Nephron (organoid): Measurements from ENCODE around the gene ECT2.

Experiments used
- H3K27ac Mint-ChIP-seq, 3 experiments: 2 replicates each; pipeline ENCODE4 v1.8.0; 2020; ENCODE audit warnings: mixed read lengths in 3 of 3, mild to moderate bottlenecking in 2 of 3, moderate library complexity in 1 of 3
- H3K27me3 Mint-ChIP-seq: 2 replicates; pipeline ENCODE4 v1.8.0; 2021; ENCODE audit warnings: low read depth, mild to moderate bottlenecking, moderate library complexity, mixed read lengths
- H3K36me3 Mint-ChIP-seq: 2 replicates; pipeline ENCODE4 v1.8.0; 2020; ENCODE audit warnings: low read depth, mixed read lengths
- H3K4me1 Mint-ChIP-seq: 2 replicates; pipeline ENCODE4 v1.8.0; 2020; ENCODE audit warnings: mixed read lengths
- H3K4me3 Mint-ChIP-seq, 3 experiments: 2 replicates each; pipeline ENCODE4 v1.8.0; 2020; ENCODE audit warnings: mild to moderate bottlenecking in 3 of 3, mixed read lengths in 3 of 3, moderate library complexity in 2 of 3
- H3K9me3 Mint-ChIP-seq: 2 replicates; pipeline ENCODE4 v1.8.0; 2020; ENCODE audit warnings: mixed read lengths
- CTCF ChIP-seq, 3 experiments: fragments of 200-600 bp; sonication (generic); IDR thresholded peaks; one replicate each; pipeline ENCODE4 v1.5.0; 2021; ENCODE audit warnings: antibody characterized with exemption in 3 of 3; ENCODE audit not compliant: unreplicated experiment in 3 of 3

ECT2 gene

GRCh38 chr3:172770382-172770781 lies 19.9 kb downstream of the ECT2 start:
- H3K27me3 Mint-ChIP-seq = no peaks in the 10 kb centered on the region
- peaks cover 82% of the 10 kb centered on the region for H3K36me3 Mint-ChIP-seq
- no peak for TF ChIP-seq CTCF (IDR thresholded peaks at IDR 0.05; ENCODE audit: unreplicated experiment in 3 of 3)
- H3K4me1 Mint-ChIP-seq = no peaks in the 10 kb centered on the region
- H3K9me3 Mint-ChIP-seq = peaks cover 3% of the 10 kb centered on the region
- no peak overlapping the region for H3K4me3 Mint-ChIP-seq
- H3K27ac Mint-ChIP-seq = no peak overlapping the region

DNA sequence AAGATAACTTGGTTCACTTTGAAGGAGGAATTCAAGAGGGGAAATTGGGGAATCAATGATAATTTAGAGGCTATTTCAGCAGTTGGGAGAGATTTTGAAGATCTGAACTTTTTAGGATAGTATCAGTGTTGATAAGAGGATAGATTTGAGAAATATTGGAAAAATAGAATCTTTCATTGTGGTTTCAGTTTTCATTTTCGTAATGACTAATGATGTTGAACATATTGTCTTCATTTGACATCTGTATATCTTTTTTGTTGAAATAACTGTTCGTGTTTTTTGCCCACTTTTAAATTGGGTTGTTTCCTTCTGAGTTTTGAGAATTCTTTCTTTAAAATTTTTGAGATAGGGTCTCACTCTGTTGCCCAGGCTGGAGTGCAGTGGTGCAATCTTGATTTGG lies 21.1 kb downstream of the ECT2 start:
- no peaks in the 10 kb centered on the region for H3K27me3 Mint-ChIP-seq
- TF ChIP-seq CTCF (IDR thresholded peaks at IDR 0.05; ENCODE audit: unreplicated experiment in 3 of 3) = no peak
- peaks cover 3% of the 10 kb centered on the region for H3K9me3 Mint-ChIP-seq
- no peaks in the 10 kb centered on the region for H3K4me1 Mint-ChIP-seq
- H3K4me3 Mint-ChIP-seq = no peak overlapping the region
- H3K36me3 Mint-ChIP-seq = peaks cover 75% of the 10 kb centered on the region
- H3K27ac Mint-ChIP-seq = no peak overlapping the region

GRCh38 chr3:172776049-172776717 lies 25.7 kb downstream of the ECT2 start:
- no peak overlapping the region for H3K4me3 Mint-ChIP-seq
- no peak for TF ChIP-seq CTCF (IDR thresholded peaks at IDR 0.05; ENCODE audit: unreplicated experiment in 3 of 3)
- peaks cover 53% of the 10 kb centered on the region for H3K36me3 Mint-ChIP-seq
- H3K27ac Mint-ChIP-seq = no peak overlapping the region
- no peaks in the 10 kb centered on the region for H3K27me3 Mint-ChIP-seq
- H3K4me1 Mint-ChIP-seq = no peaks in the 10 kb centered on the region
- peaks cover 3% of the 10 kb centered on the region for H3K9me3 Mint-ChIP-seq

- Mint-ChIP-seq H3K27ac (no peak overlapping the region), H3K9me3 (no peaks in the 10 kb centered on the region), H3K27me3 (no peaks in the 10 kb centered on the region), H3K4me1 (no peaks in the 10 kb centered on the region), H3K4me3 (no peak overlapping the region), H3K36me3 (peaks cover 48% of the 10 kb centered on the region)
- TF ChIP-seq CTCF (IDR thresholded peaks at IDR 0.05; ENCODE audit: unreplicated experiment in 3 of 3) = no peak
These were observed 27.4 kb downstream of the ECT2 start for GRCh38 chr3:172777901-172778300.

DNA sequence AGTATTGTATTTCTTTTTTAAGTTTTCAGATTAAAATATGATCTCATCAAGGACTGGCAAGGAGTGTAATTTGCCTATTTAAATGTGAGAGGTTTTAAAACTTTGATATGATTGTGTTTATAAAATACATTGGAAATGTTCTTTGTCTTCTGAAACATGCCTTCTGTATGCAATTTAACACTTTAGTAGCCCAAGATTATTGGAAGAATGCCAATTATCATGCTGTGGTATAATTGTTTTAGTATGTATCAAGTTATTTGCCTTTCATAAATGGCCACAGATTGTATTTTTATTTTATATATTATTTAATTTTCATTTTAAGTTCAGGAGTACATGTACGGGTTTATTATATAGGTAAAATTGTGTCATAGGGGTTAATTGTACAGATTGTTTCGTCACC lies 31.7 kb downstream of the ECT2 start:
- no peak overlapping the region for H3K27ac Mint-ChIP-seq
- H3K36me3 Mint-ChIP-seq = peaks cover 30% of the 10 kb centered on the region
- H3K27me3 Mint-ChIP-seq = no peaks in the 10 kb centered on the region
- no peak for TF ChIP-seq CTCF (IDR thresholded peaks at IDR 0.05; ENCODE audit: unreplicated experiment in 3 of 3)
- no peaks in the 10 kb centered on the region for H3K9me3 Mint-ChIP-seq
- no peak overlapping the region for H3K4me3 Mint-ChIP-seq
- H3K4me1 Mint-ChIP-seq = no peaks in the 10 kb centered on the region

DNA sequence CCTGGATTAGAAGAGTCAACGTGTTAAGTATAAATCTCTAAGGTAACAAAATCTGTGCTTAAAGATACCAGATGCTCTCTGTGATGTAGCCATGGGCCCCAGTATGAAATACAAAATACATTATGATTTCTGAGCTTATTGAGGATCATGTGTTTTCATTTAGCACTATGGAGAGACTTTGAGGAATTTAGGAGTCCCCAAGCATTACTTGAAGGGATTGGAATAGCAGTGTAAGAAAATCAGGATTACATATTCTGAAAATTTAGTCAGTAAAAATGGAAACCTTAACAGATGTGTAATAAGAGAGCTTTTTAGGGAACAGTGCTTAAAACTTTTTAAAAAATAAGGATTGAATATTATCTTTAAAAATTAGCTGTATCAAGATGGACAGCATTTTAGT lies 35.5 kb downstream of the ECT2 start:
- TF ChIP-seq CTCF (IDR thresholded peaks at IDR 0.05; ENCODE audit: unreplicated experiment in 3 of 3) = no peak
- peaks cover 47% of the 10 kb centered on the region for H3K36me3 Mint-ChIP-seq

More for the DNA sequence above, 35.5 kb downstream of the ECT2 start:
- Mint-ChIP-seq H3K9me3 (no peaks in the 10 kb centered on the region), H3K4me1 (no peaks in the 10 kb centered on the region), H3K27me3 (no peaks in the 10 kb centered on the region), H3K4me3 (no peak overlapping the region), H3K27ac (no peak overlapping the region)
